PC-9 (cell line): ENCODE data around the gene ASB3. TPM values are rescaled to one million over a fixed set of nuclear protein-coding genes. Genes with fewer than 3 reads are reported as not detected.
"Not testable (repeated sequence)": the region's sequence is repeated elsewhere in the genome, so short reads cannot be mapped to it uniquely, and the experiment has no call there.

ENCODE experiments used
- BruUV-seq: library from RNA; stranded (reverse); fragments of 400-500 nt; replicated peaks from 2 replicates; lab custom pipeline; 2021; lab: Mats Ljungman, UMichigan
- CTCF ChIA-PET: fragments of 300-600 bp; sonication (Branson Sonifier 250); formaldehyde crosslinking; loops from one replicate; lab custom pipeline; 2022; ENCODE audit warnings: antibody characterized with exemption; lab: Charles Lee
- POLR2A ChIA-PET: fragments of 300-600 bp; sonication (Branson Sonifier 250); formaldehyde crosslinking; loops from one replicate; lab custom pipeline; 2022; ENCODE audit warnings: antibody characterized with exemption; ENCODE audit not compliant: unreplicated experiment; lab: Charles Lee
- DNase-seq, 2 experiments: peaks; one replicate each; pipeline versions ENCODE4 v3.0.0 to v3.0.0-alpha.2; 2015 to 2022; ENCODE audit warnings: mixed read lengths in 1 of 2
- H2AFZ ChIP-seq: fragments of 200-600 bp; sonication (generic); 2 replicates; pipeline ENCODE4 v1.8.1; 2017; ENCODE audit warnings: antibody characterized with exemption
- H3F3A ChIP-seq: fragments of 200-600 bp; sonication (generic); 2 replicates; pipeline ENCODE4 v1.8.1; 2017; ENCODE audit warnings: antibody characterized with exemption, mild to moderate bottlenecking, low read depth; ENCODE audit not compliant: insufficient read depth
- H3K27ac ChIP-seq: fragments of 200-600 bp; sonication (generic); 2 replicates; pipeline ENCODE4 v1.6.1; 2016; ENCODE audit warnings: mixed run types
- H3K27me3 ChIP-seq: fragments of 200-600 bp; sonication (generic); 2 replicates; pipeline ENCODE4 v1.6.1; 2016; ENCODE audit warnings: low read depth, mixed run types; ENCODE audit not compliant: insufficient read depth
- H3K36me3 ChIP-seq: fragments of 200-600 bp; sonication (generic); 2 replicates; pipeline ENCODE4 v1.6.1; 2016; ENCODE audit warnings: low read depth, mixed run types
- H3K4me1 ChIP-seq: fragments of 200-600 bp; sonication (generic); replicated peaks from 2 replicates; pipeline ENCODE4 v1.6.1; 2016; ENCODE audit warnings: mixed run types; ENCODE audit not compliant: insufficient read depth
- H3K4me2 ChIP-seq: fragments of 200-600 bp; sonication (generic); 2 replicates; pipeline ENCODE4 v1.6.1; 2017; ENCODE audit warnings: mixed run types
- H3K4me3 ChIP-seq: fragments of 200-600 bp; sonication (generic); 2 replicates; pipeline ENCODE4 v1.6.1; 2016; ENCODE audit warnings: mixed run types
- H3K79me2 ChIP-seq: fragments of 200-600 bp; sonication (generic); 2 replicates; pipeline ENCODE4 v1.6.1; 2017; ENCODE audit warnings: low read depth, mixed run types
- H3K9me2 ChIP-seq: fragments of 200-600 bp; sonication (generic); 2 replicates; pipeline ENCODE4 v1.8.1; 2017; ENCODE audit warnings: mild to moderate bottlenecking; ENCODE audit not compliant: insufficient read depth
- H3K9me3 ChIP-seq: fragments of 200-600 bp; sonication (generic); 2 replicates; pipeline ENCODE4 v1.8.1; 2016; ENCODE audit warnings: low read depth; ENCODE audit not compliant: insufficient read depth
- H4K20me1 ChIP-seq: fragments of 200-600 bp; sonication (generic); 2 replicates; pipeline ENCODE4 v1.8.1; 2017; ENCODE audit not compliant: insufficient read depth
- EZH2 ChIP-seq: fragments of 200-600 bp; sonication (generic); IDR thresholded peaks from 2 replicates; pipeline ENCODE4 v1.8.0; 2017; ENCODE audit warnings: antibody characterized with exemption, low read depth
- intact Hi-C: fragments of 100-400 bp; cut with micrococcal nuclease; formaldehyde crosslinking; loops from one replicate; pipeline ENCODE4 v1.10.0; 2022; ENCODE audit not compliant: unreplicated experiment
- total RNA-seq: library from RNA; stranded (reverse); gene quantifications from 2 replicates; pipeline ENCODE4 v1.2.3, GENCODE V29; 2021
- TF ChIP-seq, protein P1 (sequence below): fragments of 200-600 bp; sonication (generic); conservative IDR thresholded peaks from 2 replicates; pipeline ENCODE4 v1.6.1; 2017; ENCODE audit warnings: mixed run types, antibody characterized with exemption, mild to moderate bottlenecking, moderate library complexity

ASB3 gene
- total RNA-seq, 1 experiment from 2014 or later, result 27.7 TPM

DNA sequence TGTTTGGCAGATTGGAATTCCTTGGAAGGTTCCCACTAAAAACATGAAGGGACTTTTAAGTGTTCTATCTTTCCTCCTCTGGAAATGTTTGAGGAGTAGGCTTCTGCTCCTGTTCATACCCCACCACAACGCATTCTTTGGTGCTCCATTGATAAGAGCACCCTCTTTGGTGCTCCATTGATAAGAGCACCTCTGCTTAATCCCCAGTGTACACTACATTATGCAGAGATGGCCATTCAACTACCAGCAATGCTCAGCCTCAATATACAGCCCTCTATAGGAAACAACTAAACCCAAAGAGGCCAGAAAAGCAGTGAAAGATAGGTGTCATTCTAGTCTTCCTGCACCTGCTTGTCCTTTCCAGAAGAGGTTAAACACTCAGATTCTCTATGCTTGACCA, 21.0 kb downstream of the ASB3 start:
- DNase-seq, result no peak
- H3K27me3 ChIP-seq, result no peaks in the 10 kb centered on the region
- H3K9me2 ChIP-seq, result no peaks in the 10 kb centered on the region
- TF ChIP-seq EZH2, result no peak
- TF ChIP-seq, protein P1, sequence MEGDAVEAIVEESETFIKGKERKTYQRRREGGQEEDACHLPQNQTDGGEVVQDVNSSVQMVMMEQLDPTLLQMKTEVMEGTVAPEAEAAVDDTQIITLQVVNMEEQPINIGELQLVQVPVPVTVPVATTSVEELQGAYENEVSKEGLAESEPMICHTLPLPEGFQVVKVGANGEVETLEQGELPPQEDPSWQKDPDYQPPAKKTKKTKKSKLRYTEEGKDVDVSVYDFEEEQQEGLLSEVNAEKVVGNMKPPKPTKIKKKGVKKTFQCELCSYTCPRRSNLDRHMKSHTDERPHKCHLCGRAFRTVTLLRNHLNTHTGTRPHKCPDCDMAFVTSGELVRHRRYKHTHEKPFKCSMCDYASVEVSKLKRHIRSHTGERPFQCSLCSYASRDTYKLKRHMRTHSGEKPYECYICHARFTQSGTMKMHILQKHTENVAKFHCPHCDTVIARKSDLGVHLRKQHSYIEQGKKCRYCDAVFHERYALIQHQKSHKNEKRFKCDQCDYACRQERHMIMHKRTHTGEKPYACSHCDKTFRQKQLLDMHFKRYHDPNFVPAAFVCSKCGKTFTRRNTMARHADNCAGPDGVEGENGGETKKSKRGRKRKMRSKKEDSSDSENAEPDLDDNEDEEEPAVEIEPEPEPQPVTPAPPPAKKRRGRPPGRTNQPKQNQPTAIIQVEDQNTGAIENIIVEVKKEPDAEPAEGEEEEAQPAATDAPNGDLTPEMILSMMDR, result no peak
- intact Hi-C loops, result no loop called here
- H3K79me2 ChIP-seq, result peaks cover 36% of the 10 kb centered on the region
- CTCF ChIA-PET, result no interaction called here
- H3F3A ChIP-seq, result peaks cover 14% of the 10 kb centered on the region
- no peak overlapping the region for H2AFZ ChIP-seq
- peaks cover 25% of the 10 kb centered on the region for H3K4me1 ChIP-seq
- no peak overlapping the region for H3K27ac ChIP-seq
- POLR2A ChIA-PET, result no interaction called here
- H3K36me3 ChIP-seq, result peaks cover 7% of the 10 kb centered on the region; the same call in 1 of the 2 replicates
- no peak overlapping the region for H3K4me2 ChIP-seq
- H3K9me3 ChIP-seq, result no peaks in the 10 kb centered on the region
- no peaks in the 10 kb centered on the region for H4K20me1 ChIP-seq
- BruUV-seq, result no TSS peak
- no peak overlapping the region for H3K4me3 ChIP-seq

DNA sequence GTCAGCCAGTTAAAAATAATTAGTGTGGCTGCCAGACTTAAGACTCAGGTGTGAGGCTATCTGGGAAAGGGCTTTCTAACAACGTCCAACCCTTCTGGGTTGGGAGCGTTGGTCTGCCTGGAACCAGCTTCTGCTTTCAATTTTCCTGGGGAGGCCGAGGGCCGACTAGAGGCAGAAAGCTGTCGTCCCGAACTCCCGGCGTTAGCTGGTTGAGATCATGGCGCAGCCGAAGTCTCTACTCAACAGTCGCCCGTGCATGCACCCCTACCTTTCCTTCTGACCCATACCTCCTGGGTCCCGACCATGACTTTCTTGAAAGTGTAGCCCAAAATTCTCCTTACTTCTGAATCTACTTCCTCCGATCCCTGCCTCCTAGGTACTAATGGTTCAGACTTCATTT, 29.5 kb downstream of the ASB3 start:
- H3K27ac ChIP-seq, CTCF ChIA-PET, POLR2A ChIA-PET, H2AFZ ChIP-seq, DNase-seq, H3K79me2 ChIP-seq, H3K36me3 ChIP-seq, H3K27me3 ChIP-seq, intact Hi-C loops, H3K9me2 ChIP-seq, H3F3A ChIP-seq, H4K20me1 ChIP-seq, H3K4me3 ChIP-seq, H3K9me3 ChIP-seq, H3K4me2 ChIP-seq, H3K4me1 ChIP-seq, BruUV-seq: not testable (repeated sequence)

DNA sequence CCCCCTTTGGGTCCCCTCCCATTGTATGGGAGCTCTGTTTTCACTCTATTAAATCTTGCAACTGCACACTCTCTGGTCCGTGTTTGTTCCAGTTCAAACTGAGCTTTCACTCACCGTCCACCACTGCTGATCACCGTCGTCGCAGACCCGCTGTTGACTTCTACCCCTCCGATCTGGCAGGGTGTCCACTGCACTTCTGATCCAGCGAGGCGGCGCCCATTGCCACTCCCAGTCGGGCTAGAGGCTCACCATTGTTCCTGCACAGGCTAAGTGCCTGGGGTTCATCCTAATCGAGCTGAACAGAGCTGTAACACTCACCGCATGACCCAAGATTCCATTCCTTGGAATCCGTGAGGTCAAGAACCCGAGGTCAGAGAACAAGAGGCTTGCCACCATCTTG, 30.1 kb downstream of the ASB3 start:
- Histone ChIP-seq H3K4me2 (no peak overlapping the region), H3K27ac (no peak overlapping the region), H3K9me3 (no peaks in the 10 kb centered on the region), H3F3A (0 out of 2 replicates have a peak, but pooled peaks cover under 1% of the 10 kb centered on the region), H2AFZ (no peak overlapping the region), H3K4me3 (no peak overlapping the region), H3K36me3 (no peaks in the 10 kb centered on the region; the same call in none of the 2 replicates), H3K27me3 (no peaks in the 10 kb centered on the region), H4K20me1 (no peaks in the 10 kb centered on the region), H3K4me1 (no peaks in the 10 kb centered on the region; the same call in 1 of the 2 replicates), H3K79me2 (no peaks in the 10 kb centered on the region), H3K9me2 (no peaks in the 10 kb centered on the region)
- intact Hi-C loops, result no loop called here
- no TSS peak for BruUV-seq
- CTCF ChIA-PET, result no interaction called here
- POLR2A ChIA-PET, result no interaction called here
- TF ChIP-seq, protein P1, result no peak
- no peak for TF ChIP-seq EZH2
- DNase-seq, result no peak

DNA sequence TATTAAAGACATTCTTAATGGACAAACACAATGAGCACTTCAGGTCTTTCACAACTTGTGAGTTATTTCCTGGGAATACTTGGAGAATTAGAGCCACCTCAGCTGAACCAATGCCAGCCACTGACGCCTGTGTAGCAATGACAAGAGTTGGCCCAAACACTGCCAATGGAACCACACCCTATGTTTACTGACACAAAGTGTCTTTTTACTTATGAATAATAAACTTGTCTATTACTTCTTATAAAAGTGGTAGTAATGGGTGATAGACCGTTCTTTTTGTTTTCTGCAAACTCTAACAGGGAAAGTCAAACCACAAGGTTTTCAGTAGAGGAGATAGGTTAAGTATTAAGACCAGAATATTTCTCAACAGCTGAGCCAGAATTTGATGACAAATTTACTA, 31.6 kb downstream of the ASB3 start:
- Histone ChIP-seq H2AFZ (no peak overlapping the region), H3F3A (0 out of 2 replicates have a peak, but pooled peaks cover 3% of the 10 kb centered on the region), H3K4me1 (no peaks in the 10 kb centered on the region; the same call in 1 of the 2 replicates), H3K4me3 (no peak overlapping the region), H3K4me2 (no peak overlapping the region), H3K9me3 (no peaks in the 10 kb centered on the region), H3K27ac (no peak overlapping the region), H3K79me2 (no peaks in the 10 kb centered on the region), H4K20me1 (no peaks in the 10 kb centered on the region), H3K36me3 (peaks cover 7% of the 10 kb centered on the region), H3K9me2 (no peaks in the 10 kb centered on the region), H3K27me3 (no peaks in the 10 kb centered on the region)
- BruUV-seq, result no TSS peak
- intact Hi-C loops, result no loop called here
- POLR2A ChIA-PET, result no interaction called here
- TF ChIP-seq, protein P1, result no peak
- no peak for TF ChIP-seq EZH2
- DNase-seq, result peak; percentile 5 to 43
- CTCF ChIA-PET, result interaction anchor here (0.7 kb wide), 1 partner anchor 1370 kb away, joined by 3 read pairs; no protein-coding TSS in a partner anchor
